Measurements from ENCODE around the gene ZSCAN31.

Gene ZSCAN31

DNA sequence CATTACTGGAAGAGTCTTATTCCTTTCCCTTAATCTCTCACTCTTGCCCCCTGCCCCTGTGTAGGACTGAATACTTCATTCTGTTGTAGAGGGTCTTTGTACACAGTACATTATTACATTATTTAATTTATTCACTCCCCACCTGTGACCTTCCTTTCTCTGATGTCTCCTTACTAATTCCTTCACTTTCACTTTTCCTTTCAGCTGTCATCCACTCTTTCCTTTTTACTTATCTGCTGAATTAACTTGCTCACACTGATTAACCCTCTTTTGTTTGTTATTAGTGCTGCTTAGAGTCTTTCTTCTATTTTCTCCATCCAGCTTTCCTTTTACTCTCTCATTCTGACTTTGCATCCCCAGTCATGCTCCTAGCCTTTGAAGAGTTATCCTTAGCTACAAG lies 61.1 kb downstream of the ZSCAN31 start:
- no peak overlapping the region for H3K27ac ChIP-seq
- no peak for DNase-seq (ENCODE audit: low spot score)
- no peak overlapping the region for H3K4me3 ChIP-seq
- TF ChIP-seq, protein P1, sequence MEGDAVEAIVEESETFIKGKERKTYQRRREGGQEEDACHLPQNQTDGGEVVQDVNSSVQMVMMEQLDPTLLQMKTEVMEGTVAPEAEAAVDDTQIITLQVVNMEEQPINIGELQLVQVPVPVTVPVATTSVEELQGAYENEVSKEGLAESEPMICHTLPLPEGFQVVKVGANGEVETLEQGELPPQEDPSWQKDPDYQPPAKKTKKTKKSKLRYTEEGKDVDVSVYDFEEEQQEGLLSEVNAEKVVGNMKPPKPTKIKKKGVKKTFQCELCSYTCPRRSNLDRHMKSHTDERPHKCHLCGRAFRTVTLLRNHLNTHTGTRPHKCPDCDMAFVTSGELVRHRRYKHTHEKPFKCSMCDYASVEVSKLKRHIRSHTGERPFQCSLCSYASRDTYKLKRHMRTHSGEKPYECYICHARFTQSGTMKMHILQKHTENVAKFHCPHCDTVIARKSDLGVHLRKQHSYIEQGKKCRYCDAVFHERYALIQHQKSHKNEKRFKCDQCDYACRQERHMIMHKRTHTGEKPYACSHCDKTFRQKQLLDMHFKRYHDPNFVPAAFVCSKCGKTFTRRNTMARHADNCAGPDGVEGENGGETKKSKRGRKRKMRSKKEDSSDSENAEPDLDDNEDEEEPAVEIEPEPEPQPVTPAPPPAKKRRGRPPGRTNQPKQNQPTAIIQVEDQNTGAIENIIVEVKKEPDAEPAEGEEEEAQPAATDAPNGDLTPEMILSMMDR (IDR thresholded peaks at IDR 0.05), result no peak

Measured in coronary artery (tissue), 2 donors.